ENCODE data around the gene KHDRBS2.

KHDRBS2 gene

GRCh38 chr6:61711849-61712248 lies 574.2 kb downstream of the KHDRBS2 start:
- no peak for TF ChIP-seq CTCF (IDR thresholded peaks at IDR 0.05; ENCODE audit: unreplicated experiment in 3 of 3)
- Mint-ChIP-seq H3K9me3 (no peaks in the 10 kb centered on the region), H3K27ac (no peak overlapping the region), H3K4me3 (no peak overlapping the region), H3K4me1 (no peaks in the 10 kb centered on the region), H3K36me3 (ENCODE audit: low read depth) (no peaks in the 10 kb centered on the region), H3K27me3 (ENCODE audit: low read depth) (no peaks in the 10 kb centered on the region)

GRCh38 chr6:61688165-61688564 lies 597.9 kb downstream of the KHDRBS2 start:
- Mint-ChIP-seq H3K36me3 (ENCODE audit: low read depth) (no peaks in the 10 kb centered on the region), H3K27ac (no peak overlapping the region), H3K27me3 (ENCODE audit: low read depth) (no peaks in the 10 kb centered on the region), H3K9me3 (no peaks in the 10 kb centered on the region), H3K4me3 (no peak overlapping the region), H3K4me1 (no peaks in the 10 kb centered on the region)
- TF ChIP-seq CTCF (IDR thresholded peaks at IDR 0.05; ENCODE audit: unreplicated experiment in 3 of 3): no peak

DNA sequence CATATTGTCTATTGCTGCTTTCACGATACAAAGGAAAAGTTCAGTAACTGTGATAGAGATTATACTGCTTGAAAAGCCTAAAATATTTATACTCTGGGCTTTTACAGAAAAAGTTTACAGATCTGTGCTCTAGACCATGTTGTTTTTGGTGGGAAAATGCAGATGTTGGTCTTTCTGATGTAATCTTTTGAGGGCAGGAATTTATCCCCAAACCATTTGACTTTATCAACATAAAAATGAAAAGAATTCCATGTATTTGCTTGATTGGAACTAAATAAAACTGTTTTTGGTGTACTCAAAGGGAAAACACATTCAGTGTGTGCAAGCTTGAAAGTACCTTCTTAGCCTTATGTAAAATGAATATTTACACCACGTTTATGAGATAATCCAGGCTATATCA lies 603.5 kb downstream of the KHDRBS2 start:
- no peaks in the 10 kb centered on the region for H3K9me3 Mint-ChIP-seq
- no peak overlapping the region for H3K4me3 Mint-ChIP-seq
- H3K27me3 Mint-ChIP-seq (ENCODE audit: low read depth): no peaks in the 10 kb centered on the region
- H3K36me3 Mint-ChIP-seq (ENCODE audit: low read depth): no peaks in the 10 kb centered on the region
- no peak for TF ChIP-seq CTCF (IDR thresholded peaks at IDR 0.05; ENCODE audit: unreplicated experiment in 3 of 3)
- no peak overlapping the region for H3K27ac Mint-ChIP-seq
- no peaks in the 10 kb centered on the region for H3K4me1 Mint-ChIP-seq

DNA sequence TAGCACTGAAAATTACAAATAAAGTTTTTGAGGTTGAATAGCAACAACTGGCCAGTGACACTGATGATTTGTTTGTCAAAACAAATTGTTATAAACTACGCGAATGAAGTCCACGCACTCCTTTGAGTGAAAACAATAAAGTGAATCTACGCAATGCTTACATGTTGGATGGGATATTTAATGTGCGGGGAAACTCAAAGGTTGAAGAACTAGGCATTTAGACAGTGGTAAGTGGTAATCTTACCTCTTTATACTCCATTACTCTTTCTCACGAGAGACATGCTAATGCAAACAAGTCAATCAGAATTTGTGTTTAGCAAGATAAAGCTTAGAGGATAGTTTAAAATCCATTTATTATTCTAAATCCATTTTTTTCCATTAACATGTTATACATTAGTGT lies 606.4 kb downstream of the KHDRBS2 start:
- no peaks in the 10 kb centered on the region for H3K27me3 Mint-ChIP-seq (ENCODE audit: low read depth)
- no peak overlapping the region for H3K4me3 Mint-ChIP-seq
- no peaks in the 10 kb centered on the region for H3K4me1 Mint-ChIP-seq
- no peaks in the 10 kb centered on the region for H3K9me3 Mint-ChIP-seq
- H3K36me3 Mint-ChIP-seq (ENCODE audit: low read depth): no peaks in the 10 kb centered on the region
- H3K27ac Mint-ChIP-seq: no peak overlapping the region
- no peak for TF ChIP-seq CTCF (IDR thresholded peaks at IDR 0.05; ENCODE audit: unreplicated experiment in 3 of 3)

DNA sequence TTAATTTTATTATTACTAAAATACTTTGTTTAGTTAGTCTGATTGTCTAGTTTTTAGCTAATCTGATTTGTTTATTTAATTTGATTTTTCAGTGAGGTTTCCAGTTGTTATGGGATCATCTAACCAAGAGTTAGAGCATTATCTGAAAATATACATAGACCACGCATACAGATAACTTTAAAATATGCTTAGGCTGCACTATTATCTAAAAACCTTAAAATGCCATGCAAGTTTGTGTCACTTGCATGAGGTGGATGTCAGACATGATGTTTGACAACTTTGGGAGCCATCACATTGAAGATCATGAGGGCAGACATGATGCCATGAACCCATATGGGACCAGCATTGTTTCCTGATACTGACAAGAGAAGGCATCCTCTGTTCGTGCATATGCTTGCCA lies 610.3 kb downstream of the KHDRBS2 start:
- Mint-ChIP-seq H3K27me3 (ENCODE audit: low read depth) (no peaks in the 10 kb centered on the region), H3K27ac (no peak overlapping the region), H3K36me3 (ENCODE audit: low read depth) (no peaks in the 10 kb centered on the region), H3K4me1 (no peaks in the 10 kb centered on the region), H3K4me3 (no peak overlapping the region), H3K9me3 (peaks cover 2% of the 10 kb centered on the region)
- no peak for TF ChIP-seq CTCF (IDR thresholded peaks at IDR 0.05; ENCODE audit: unreplicated experiment in 3 of 3)

- peaks cover 2% of the 10 kb centered on the region for H3K9me3 Mint-ChIP-seq
- TF ChIP-seq CTCF (IDR thresholded peaks at IDR 0.05; ENCODE audit: unreplicated experiment in 3 of 3): no peak
- H3K27me3 Mint-ChIP-seq (ENCODE audit: low read depth): no peaks in the 10 kb centered on the region
- H3K36me3 Mint-ChIP-seq (ENCODE audit: low read depth): no peaks in the 10 kb centered on the region
- H3K27ac Mint-ChIP-seq: no peak overlapping the region
- H3K4me1 Mint-ChIP-seq: no peaks in the 10 kb centered on the region
- H3K4me3 Mint-ChIP-seq: no peak overlapping the region
Observed at GRCh38 chr6:61649845-61650244, 636.2 kb downstream of the KHDRBS2 start.

All from nephron (organoid).